Stomach (tissue), 9 donors: ENCODE measurements around the gene MPZL1. TPM values are rescaled to one million over a fixed set of nuclear protein-coding genes. Genes with fewer than 3 reads are reported as not detected.
A peak's percentile ranks its signal among the peaks of the same experiment; 100 is the strongest.

ENCODE experiments used
- DNase-seq, 2 donors: peaks; one replicate each; pipeline versions ENCODE4 v3.0.0 to v3.0.0-alpha.2; 2013 to 2019
- H3K27ac ChIP-seq, 5 donors: fragments of 200-600 bp in 4 of 5; sonication (generic) in 4 of 5; one replicate each; pipeline ENCODE4 v1.5.1; 2013 to 2019; ENCODE audit warnings: mild to moderate bottlenecking in 1 of 5, moderate library complexity in 1 of 5
- H3K27me3 ChIP-seq, 3 donors: fragments of 200-600 bp; sonication (generic); one replicate each; pipeline ENCODE4 v1.5.1; 2017 to 2019; ENCODE audit warnings: mixed run types in 1 of 3
- H3K36me3 ChIP-seq, 4 donors: fragments of 200-600 bp; sonication (generic); 1 replicate in 3 of 4; 2 replicates in 1 of 4; pipeline ENCODE4 v1.5.1; 2016 to 2019
- H3K4me1 ChIP-seq, 4 donors: fragments of 200-600 bp; sonication (generic); one replicate each; pipeline ENCODE4 v1.5.1; 2016 to 2019
- H3K4me3 ChIP-seq, 4 donors: fragments of 200-600 bp; sonication (generic) in 3 of 4; one replicate each; pipeline ENCODE4 v1.5.1; 2016 to 2019; ENCODE audit warnings: mild to moderate bottlenecking in 1 of 4
- H3K9me3 ChIP-seq, 4 donors: fragments of 200-600 bp; sonication (generic); one replicate each; pipeline ENCODE4 v1.5.1; 2016 to 2019
- EP300 ChIP-seq: sonication (generic); formaldehyde crosslinking; IDR thresholded peaks from one replicate; pipeline ENCODE4 v1.6.1; 2017; ENCODE audit warnings: antibody characterized with exemption
- POLR2A ChIP-seq, 4 donors: fragments of 450-650 bp; IDR thresholded peaks; one replicate each; pipeline ENCODE4 v1.6.1; 2016; ENCODE audit warnings: antibody characterized with exemption in 4 of 4, control low read depth in 2 of 4, mild to moderate bottlenecking in 1 of 4, moderate library complexity in 1 of 4
- POLR2AphosphoS5 ChIP-seq, 3 donors: sonication (generic); formaldehyde crosslinking; IDR thresholded peaks; one replicate each; pipeline ENCODE4 v1.6.1; 2016; ENCODE audit warnings: antibody characterized with exemption in 3 of 3
- WGBS, 5 donors: extraction: QIAGEN DNeasy Blood & Tissue Kit in 3 of 5; methylation state at CpG; one replicate each; pipeline versions ENCODE4 v1.1.5 to v1.1.7; 2013 to 2018; 5-methylcytosine and 5-hydroxymethylcytosine counted together
- intact Hi-C: fragments of 100-400 bp; cut with DNase I; formaldehyde crosslinking; loops from one replicate; pipeline ENCODE4 v1.15.1; 2023; ENCODE audit warnings: low total_unique reads
- polyA plus RNA-seq, 3 donors: library from polyadenylated mRNA; stranded (reverse); fragments of 200-250 nt; gene quantifications; one replicate each; pipeline ENCODE4 v1.2.3, GENCODE V29; 2013
- total RNA-seq, 5 donors: library from RNA; depleted of rRNA; stranded (reverse); fragments of >200 nt; gene quantifications; one replicate each; pipeline versions ENCODE4 v1.1.0 to v1.2.3, GENCODE V29; 2014 to 2016
- TF ChIP-seq, protein P1 (sequence below), 7 experiments: fragments of 450-650 bp in 4 of 7; fragments of 200-600 bp in 3 of 7; sonication (generic) in 3 of 7; IDR thresholded peaks; one replicate each; pipeline ENCODE4 v1.5.1; 2016 to 2019; ENCODE audit warnings: antibody characterized with exemption in 7 of 7, control low read depth in 2 of 7, mild to moderate bottlenecking in 1 of 7
- donor health status: healthy with polysubstance abuse.
- donor health status: Bipolar disorder and iron deficiency.
- donor health status: healthy.

Gene MPZL1
- total and polyA plus RNA-seq, 8 donors, result 7.2 to 115 (median 30.6) TPM

DNA sequence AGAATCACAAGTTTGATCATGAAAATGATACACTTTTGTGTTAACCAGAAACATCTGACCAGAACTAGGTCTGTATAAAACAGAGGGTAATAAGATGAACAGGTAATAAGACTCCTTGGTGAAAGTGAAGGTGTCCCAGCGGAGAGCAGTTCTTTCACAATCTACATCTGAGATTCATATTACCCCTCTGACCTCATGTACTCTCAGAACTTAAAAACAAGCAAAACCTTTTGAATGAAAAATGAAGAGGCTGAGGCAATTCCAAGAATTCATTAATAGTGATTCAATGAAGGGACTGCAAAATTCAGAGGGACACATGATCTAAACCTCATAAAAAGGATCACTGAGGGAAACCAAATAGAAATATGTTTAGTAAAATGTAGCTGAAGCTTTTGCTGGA, 10.9 kb upstream of the MPZL1 start:
- TF ChIP-seq POLR2A (IDR thresholded peaks at IDR 0.05) (no peak), POLR2AphosphoS5 (IDR thresholded peaks at IDR 0.05) (no peak), EP300 (no peak)
- TF ChIP-seq, protein P1, sequence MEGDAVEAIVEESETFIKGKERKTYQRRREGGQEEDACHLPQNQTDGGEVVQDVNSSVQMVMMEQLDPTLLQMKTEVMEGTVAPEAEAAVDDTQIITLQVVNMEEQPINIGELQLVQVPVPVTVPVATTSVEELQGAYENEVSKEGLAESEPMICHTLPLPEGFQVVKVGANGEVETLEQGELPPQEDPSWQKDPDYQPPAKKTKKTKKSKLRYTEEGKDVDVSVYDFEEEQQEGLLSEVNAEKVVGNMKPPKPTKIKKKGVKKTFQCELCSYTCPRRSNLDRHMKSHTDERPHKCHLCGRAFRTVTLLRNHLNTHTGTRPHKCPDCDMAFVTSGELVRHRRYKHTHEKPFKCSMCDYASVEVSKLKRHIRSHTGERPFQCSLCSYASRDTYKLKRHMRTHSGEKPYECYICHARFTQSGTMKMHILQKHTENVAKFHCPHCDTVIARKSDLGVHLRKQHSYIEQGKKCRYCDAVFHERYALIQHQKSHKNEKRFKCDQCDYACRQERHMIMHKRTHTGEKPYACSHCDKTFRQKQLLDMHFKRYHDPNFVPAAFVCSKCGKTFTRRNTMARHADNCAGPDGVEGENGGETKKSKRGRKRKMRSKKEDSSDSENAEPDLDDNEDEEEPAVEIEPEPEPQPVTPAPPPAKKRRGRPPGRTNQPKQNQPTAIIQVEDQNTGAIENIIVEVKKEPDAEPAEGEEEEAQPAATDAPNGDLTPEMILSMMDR (IDR thresholded peaks at IDR 0.05), result no peak
- no peak overlapping the region for H3K4me3 ChIP-seq
- H3K36me3 ChIP-seq, result no peaks in the 10 kb centered on the region
- H3K4me1 ChIP-seq, result peaks cover 0 to 19% (median 19%) of the 10 kb centered on the region in 4 donors
- peak overlapping the region in 1 of 5 donors; percentile 29 for H3K27ac ChIP-seq
- intact Hi-C loops, result no loop called here
- DNase-seq, result no peak
- WGBS, 5 donors, result 93 to 100% (median 95%) methylated on average over 1 of the region's 1 CpG
- H3K27me3 ChIP-seq, result no peaks in the 10 kb centered on the region
- H3K9me3 ChIP-seq, result no peaks in the 10 kb centered on the region

DNA sequence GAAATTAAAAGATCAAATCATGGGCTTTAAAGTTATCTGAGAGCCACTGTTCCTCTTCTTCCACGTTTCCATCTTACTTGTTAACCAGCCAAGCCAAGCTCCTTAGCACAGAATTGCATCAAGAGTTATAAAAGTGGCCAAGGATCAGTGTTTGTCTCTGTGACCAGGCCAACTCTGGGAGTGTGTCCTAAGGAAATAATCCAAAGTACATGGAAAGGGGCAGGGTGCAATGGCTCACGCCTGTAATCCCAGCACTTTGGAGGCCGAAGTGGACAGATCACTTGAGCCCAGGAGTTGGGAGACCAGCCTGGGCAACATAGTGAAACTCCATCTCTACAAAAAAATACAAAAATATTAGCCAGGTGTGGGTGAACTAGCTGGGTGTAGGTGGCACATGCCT, 10.0 kb upstream of the MPZL1 start:
- no peaks in the 10 kb centered on the region for H3K36me3 ChIP-seq
- 45 to 75% (median 53%) methylated on average over 3 of the region's 3 CpGs for WGBS, 5 donors
- no peak overlapping the region for H3K27ac ChIP-seq
- DNase-seq, result no peak
- intact Hi-C loops, result no loop called here
- peaks cover 0 to 26% (median 19%) of the 10 kb centered on the region in 4 donors for H3K4me1 ChIP-seq
- no peaks in the 10 kb centered on the region for H3K9me3 ChIP-seq
- no peak overlapping the region for H3K4me3 ChIP-seq
- TF ChIP-seq EP300, result no peak
- TF ChIP-seq, protein P1 (IDR thresholded peaks at IDR 0.05), result no peak
- TF ChIP-seq POLR2A (IDR thresholded peaks at IDR 0.05), result no peak
- no peak for TF ChIP-seq POLR2AphosphoS5 (IDR thresholded peaks at IDR 0.05)
- H3K27me3 ChIP-seq, result no peaks in the 10 kb centered on the region

DNA sequence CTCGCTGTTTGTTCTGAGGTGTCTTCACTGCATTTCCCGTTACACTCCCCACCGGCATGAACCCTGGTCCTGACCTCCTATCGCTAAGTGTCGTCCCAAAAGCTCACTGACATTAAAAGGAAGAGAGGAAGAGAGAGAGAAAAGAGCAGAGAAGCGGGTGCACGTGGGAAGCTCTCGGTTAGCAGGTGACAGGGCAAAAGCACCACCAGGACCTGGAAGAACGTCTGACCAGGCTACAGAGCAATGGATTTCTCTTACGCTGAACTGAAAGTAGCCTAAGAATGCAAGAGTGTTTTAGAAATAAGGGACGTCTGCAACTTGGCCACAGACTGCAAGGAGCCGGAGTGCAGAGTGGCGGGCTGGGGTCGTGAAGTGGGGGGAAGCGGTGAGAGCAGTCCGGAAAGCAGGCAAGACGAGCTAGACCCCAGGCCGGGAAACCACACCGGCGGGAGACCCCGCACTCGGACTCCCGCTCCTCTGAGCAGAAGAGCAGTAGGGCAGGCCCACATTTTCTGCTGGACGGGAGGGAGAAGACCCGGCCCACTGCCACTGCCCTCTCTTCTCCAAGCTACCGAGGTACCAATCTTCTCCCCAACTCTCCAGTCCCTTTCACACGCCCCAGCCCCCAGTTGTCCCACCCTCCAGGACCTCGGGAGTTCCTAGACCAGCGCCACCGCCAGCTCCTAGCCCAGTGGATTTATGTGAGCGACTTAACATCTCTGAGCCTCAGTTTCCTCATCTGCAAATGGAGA, 8.3 kb upstream of the MPZL1 start:
- intact Hi-C loops, result no loop called here
- WGBS, 5 donors, result 12 to 18% (median 16%) methylated on average over 25 to 31 of the region's 31 CpGs
- Histone ChIP-seq H3K36me3 (no peaks in the 10 kb centered on the region), H3K4me3 (peak overlapping the region; percentile 55 to 79 (median 64)), H3K9me3 (no peaks in the 10 kb centered on the region), H3K27me3 (no peaks in the 10 kb centered on the region), H3K4me1 (peaks cover 0 to 29% (median 19%) of the 10 kb centered on the region in 4 donors), H3K27ac (peak overlapping the region; percentile 87 to 95 (median 92))
- peak in 1 of 2 donors; percentile 64 for DNase-seq
- TF ChIP-seq POLR2A (IDR thresholded peaks at IDR 0.05), result no peak
- no peak for TF ChIP-seq POLR2AphosphoS5 (IDR thresholded peaks at IDR 0.05)
- TF ChIP-seq, protein P1 (IDR thresholded peaks at IDR 0.05), result no peak
- TF ChIP-seq EP300, result no peak

DNA sequence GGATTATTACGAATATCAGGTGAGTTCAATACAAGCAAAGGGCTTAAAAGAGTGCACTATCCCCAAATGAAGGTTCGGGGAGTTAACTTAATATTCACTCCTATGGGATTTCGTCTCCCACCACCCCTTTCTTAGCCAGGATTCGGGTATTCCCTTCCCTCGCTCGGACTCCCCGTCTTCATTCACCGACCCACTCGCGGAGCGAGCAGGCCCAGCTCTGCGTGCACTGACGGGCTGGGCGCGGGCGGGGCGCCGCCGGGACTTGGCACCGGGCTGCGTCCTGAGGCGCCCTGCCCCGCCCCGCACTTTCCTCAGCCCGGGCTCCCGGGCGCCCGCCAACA, 7.7 kb upstream of the MPZL1 start:
- peak; percentile 90 to 93 for DNase-seq
- Histone ChIP-seq H3K27me3 (no peaks in the 10 kb centered on the region), H3K4me1 (peaks cover 0 to 29% (median 19%) of the 10 kb centered on the region in 4 donors), H3K4me3 (peak overlapping the region; percentile 55 to 79 (median 64)), H3K27ac (peak overlapping the region; percentile 87 to 95 (median 92)), H3K9me3 (no peaks in the 10 kb centered on the region), H3K36me3 (no peaks in the 10 kb centered on the region)
- intact Hi-C loops, result no loop called here
- WGBS, 5 donors, result 0 to 1% (median 0%) methylated on average over 18 to 28 of the region's 28 CpGs
- TF ChIP-seq, protein P1 (IDR thresholded peaks at IDR 0.05), result no peak
- TF ChIP-seq POLR2AphosphoS5 (IDR thresholded peaks at IDR 0.05) (no peak), EP300 (no peak), POLR2A (IDR thresholded peaks at IDR 0.05) (no peak)
